ENCODE results near the gene ISX.

ISX gene

GRCh38 chr22:35111244-35111643 is 45.3 kb downstream of the ISX start:
- DNase-seq (ENCODE audit: low read depth in 2 of 2), result no peak

GRCh38 chr22:35113341-35113740 is 47.4 kb downstream of the ISX start:
- no peak for DNase-seq (ENCODE audit: low read depth in 2 of 2)

- no peak for DNase-seq (ENCODE audit: low read depth in 2 of 2)
Measured at GRCh38 chr22:35114131-35114980, 48.4 kb downstream of the ISX start.

GRCh38 chr22:35115515-35115914 is 49.6 kb downstream of the ISX start:
- DNase-seq (ENCODE audit: low read depth in 2 of 2), result no peak

GRCh38 chr22:35116269-35116668 is 50.3 kb downstream of the ISX start:
- DNase-seq (ENCODE audit: low read depth in 2 of 2), result no peak

- no peak for DNase-seq (ENCODE audit: low read depth in 2 of 2)
Measured at GRCh38 chr22:35116817-35117216, 50.9 kb downstream of the ISX start.

- no peak for DNase-seq (ENCODE audit: low read depth in 2 of 2)
Measured at GRCh38 chr22:35119494-35119893, 53.5 kb downstream of the ISX start.

GRCh38 chr22:35124691-35125219 is 58.8 kb downstream of the ISX start:
- no peak for DNase-seq (ENCODE audit: low read depth in 2 of 2)

GRCh38 chr22:35126993-35127392 is 61.0 kb downstream of the ISX start:
- no peak for DNase-seq (ENCODE audit: low read depth in 2 of 2)

GRCh38 chr22:35128637-35129036 is 62.7 kb downstream of the ISX start:
- no peak for DNase-seq (ENCODE audit: low read depth in 2 of 2)

GRCh38 chr22:35131525-35132000 is 65.6 kb downstream of the ISX start:
- DNase-seq (ENCODE audit: low read depth in 2 of 2), result no peak

GRCh38 chr22:35132568-35132967 is 66.6 kb downstream of the ISX start:
- no peak for DNase-seq (ENCODE audit: low read depth in 2 of 2)

GRCh38 chr22:35133702-35134380 is 67.9 kb downstream of the ISX start:
- DNase-seq (ENCODE audit: low read depth in 2 of 2), result no peak

- DNase-seq (ENCODE audit: low read depth in 2 of 2), result no peak
Measured at GRCh38 chr22:35134637-35135036, 68.7 kb downstream of the ISX start.

- no peak for DNase-seq (ENCODE audit: low read depth in 2 of 2)
Measured at GRCh38 chr22:35135165-35135564, 69.2 kb downstream of the ISX start.
